GM15510 (cell line): ENCODE measurements around the gene METTL4.

Source experiments
- POLR2A ChIP-seq: IDR thresholded peaks from 3 replicates; pipeline ENCODE4 v1.6.1; 2011; ENCODE audit warnings: borderline replicate concordance; ENCODE audit not compliant: insufficient read length; ENCODE audit errors: extremely low read depth

METTL4 gene

GRCh38 chr18:2571200-2572170 lies at the start of gene METTL4, which contains the start of gene NDC80:
TSS of gene METTL4 (minus strand) at chr18:2571505. CDS start at chr18:2567216, 4,289 bp downstream.
TSS of gene NDC80 (plus strand) at chr18:2571557. CDS start at chr18:2572986, 1,429 bp downstream.
- TF ChIP-seq POLR2A: peak; percentile 60

GRCh38 chr18:2618009-2618408 lies 46.7 kb upstream of the METTL4 start:
- TF ChIP-seq POLR2A: no peak

- no peak for TF ChIP-seq POLR2A
Observed at GRCh38 chr18:2617401-2617998, 46.2 kb upstream of the METTL4 start.

DNA sequence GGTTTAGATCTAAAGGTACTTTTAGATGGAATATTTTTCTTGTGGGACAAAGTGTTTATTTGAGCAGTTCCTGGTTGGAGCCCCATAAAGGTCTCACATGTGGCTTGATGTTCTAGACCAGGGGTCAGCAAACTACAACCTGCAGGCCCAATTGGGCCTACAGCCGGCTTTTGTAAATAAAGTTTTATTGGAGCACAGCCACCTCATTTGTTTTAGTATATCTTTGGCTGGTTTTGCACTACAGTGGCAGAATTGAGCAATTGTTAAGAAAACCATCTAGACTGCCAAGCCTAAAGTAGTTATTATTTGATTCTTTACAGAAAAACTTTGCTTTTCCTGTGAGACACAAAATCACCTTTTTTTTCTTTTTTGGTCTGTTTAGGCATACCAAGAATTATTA lies 41.7 kb upstream of the METTL4 start:
- TF ChIP-seq POLR2A: no peak

- TF ChIP-seq POLR2A: no peak
Observed at GRCh38 chr18:2610549-2610948, 39.2 kb upstream of the METTL4 start.

DNA sequence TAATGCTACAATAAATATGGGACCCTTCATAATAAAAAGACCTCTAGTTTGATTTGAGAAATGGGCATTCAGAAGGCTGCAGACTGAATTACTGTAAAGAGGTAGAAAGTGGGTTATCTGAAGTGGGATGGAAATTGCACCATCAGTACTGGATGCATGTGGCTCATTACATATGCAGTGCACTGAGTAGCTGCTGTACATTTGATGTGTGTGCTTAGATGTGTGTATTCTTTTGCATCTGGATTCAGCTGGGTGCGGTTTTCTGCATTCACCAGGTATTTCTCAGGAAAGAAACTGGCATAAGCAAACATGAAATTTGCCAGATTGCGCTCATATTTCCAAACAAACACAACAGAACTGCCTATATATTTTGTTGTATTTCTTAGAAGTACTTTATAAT lies 38.3 kb upstream of the METTL4 start:
- no peak for TF ChIP-seq POLR2A

GRCh38 chr18:2606335-2606734 lies 35.0 kb upstream of the METTL4 start:
- TF ChIP-seq POLR2A: no peak

DNA sequence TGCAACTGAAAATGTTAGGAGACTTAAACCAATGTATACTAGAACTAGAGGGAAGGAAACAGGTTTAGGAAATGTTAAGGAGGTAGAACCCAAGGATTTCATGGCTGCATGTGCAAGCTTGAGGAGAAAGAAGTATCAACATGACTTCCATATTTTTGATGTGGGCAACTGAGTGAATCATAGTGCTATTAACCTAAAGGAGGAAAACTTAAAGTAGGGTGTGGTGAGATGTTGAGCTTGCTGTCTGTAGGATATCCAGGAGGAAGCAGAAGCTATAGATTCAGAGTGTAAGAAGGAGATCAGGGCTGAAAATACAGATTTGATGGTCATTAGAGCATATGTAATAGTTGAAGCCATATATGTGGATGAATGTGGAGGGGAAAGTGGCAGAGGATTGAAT lies 31.5 kb upstream of the METTL4 start:
- no peak for TF ChIP-seq POLR2A

DNA sequence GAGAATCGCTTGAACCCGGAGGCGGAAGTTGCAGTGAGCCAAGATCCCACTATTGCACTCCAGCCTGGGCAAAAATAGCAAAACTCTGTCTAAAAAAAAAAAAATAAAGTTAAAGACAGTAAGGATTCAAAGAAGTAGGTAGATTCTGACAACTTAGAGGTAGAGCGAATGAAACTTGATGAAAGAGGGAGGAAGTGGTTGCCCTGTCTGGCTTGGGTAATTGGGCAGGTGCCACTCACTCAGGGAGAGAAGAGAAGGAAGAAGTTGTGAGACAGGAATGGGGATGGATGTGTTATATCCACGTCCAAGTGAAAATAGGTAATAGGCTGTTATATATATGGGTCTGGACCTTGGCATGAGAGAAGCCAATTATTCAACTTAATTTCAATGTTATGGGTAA lies 26.3 kb upstream of the METTL4 start:
- TF ChIP-seq POLR2A: no peak

DNA sequence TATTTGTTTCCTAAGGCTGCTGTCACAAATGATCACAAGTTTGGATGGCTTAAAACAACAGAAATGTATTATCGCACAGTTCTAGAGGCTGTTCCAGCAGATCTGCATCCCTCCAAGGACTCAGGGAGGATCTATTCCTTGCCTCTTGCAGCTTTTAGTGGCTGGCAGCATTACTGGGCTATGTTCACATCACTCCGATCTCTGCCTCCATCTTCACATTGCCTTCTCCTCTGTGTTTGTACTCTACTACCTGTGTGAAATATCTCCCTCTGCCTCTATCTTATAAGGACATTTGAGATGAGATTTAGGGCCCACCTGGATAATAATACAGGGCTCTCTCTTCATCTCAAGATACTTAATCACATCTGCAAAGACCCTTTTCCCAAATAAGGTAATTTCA lies 19.0 kb upstream of the METTL4 start:
- TF ChIP-seq POLR2A: no peak

- no peak for TF ChIP-seq POLR2A
Observed at GRCh38 chr18:2589345-2590068, 18.2 kb upstream of the METTL4 start.

GRCh38 chr18:2588666-2589344 lies 17.5 kb upstream of the METTL4 start:
- no peak for TF ChIP-seq POLR2A

DNA sequence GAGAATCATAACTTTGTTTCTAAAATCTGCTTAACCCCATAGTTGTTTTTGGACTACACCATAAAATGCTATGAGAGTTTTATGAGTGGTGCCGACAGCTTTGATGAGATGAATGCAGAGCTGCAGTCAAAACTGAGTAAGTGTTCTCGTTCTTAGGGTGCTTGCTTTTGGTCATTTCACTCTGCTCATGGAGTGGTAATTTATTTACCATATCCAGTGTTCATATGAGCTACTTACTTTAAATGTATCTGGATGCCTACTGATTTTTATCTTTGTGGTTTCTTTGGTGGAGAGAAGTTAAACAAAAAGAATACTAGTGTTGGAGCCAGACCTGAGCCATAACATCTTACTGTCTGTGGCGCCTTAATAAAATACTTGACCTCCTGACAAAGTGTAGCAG lies 16.5 kb upstream of the METTL4 start:
- TF ChIP-seq POLR2A: no peak

- no peak for TF ChIP-seq POLR2A
Observed at GRCh38 chr18:2573408-2573807, 2.1 kb upstream of the METTL4 start.

DNA sequence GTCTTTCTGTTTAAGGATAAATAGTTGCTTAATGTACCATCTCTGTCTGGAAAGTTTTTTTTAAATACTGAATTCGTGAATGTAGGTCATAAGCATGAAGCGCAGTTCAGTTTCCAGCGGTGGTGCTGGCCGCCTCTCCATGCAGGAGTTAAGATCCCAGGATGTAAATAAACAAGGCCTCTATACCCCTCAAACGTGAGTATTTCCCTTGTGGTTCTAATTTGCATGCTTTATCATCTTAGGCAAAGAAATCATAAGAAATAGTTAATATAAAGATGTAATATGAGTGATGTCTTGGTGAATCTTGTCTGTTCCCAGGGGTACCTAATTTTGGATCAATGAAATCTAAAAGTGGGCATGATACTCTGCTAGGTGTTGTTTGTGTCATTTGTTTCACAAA lies 1.6 kb upstream of the METTL4 start:
- TF ChIP-seq POLR2A: no peak

GRCh38 chr18:2572171-2572569 lies 865 bp upstream of the METTL4 start:
- no peak for TF ChIP-seq POLR2A

DNA sequence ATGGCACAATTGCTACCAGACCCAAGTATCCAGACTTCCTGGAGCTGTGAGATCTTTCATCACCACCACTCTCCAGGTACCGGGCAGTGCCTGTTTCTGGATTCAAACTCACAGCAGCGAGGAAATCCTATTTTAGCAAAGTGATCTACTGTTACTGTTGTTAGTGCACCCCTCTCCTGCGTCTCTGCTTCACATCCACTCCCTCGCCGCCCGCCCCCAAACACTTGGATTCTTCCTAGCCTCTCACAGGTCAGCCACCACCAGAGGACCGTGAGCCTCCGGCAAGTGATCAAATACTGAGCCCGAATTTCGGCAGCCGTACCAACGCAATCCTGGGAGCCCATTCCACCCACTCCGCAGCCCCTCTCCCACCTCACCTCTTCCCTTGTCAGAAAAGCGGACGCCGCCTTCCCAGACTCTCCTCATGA lies 519 bp downstream of the METTL4 start:
- no peak for TF ChIP-seq POLR2A
